Pancreas (tissue), 10 donors: ENCODE measurements around the gene TUBB4B. TPM values are rescaled to one million over a fixed set of nuclear protein-coding genes. Genes with fewer than 3 reads are reported as not detected.
A peak's percentile ranks its signal among the peaks of the same experiment; 100 is the strongest.
"Not testable (repeated sequence)": the region's sequence is repeated elsewhere in the genome, so short reads cannot be mapped to it uniquely, and the experiment has no call there.

Experiments
- ATAC-seq, 4 donors: fragments of 200-7000 bp; cut with Tn5 transposase; one replicate each; pipeline versions ENCODE4 v1.8.0 to v1.9.1; 2020; ENCODE audit warnings: mild to moderate bottlenecking in 4 of 4, moderate library complexity in 4 of 4
- DNase-seq, 6 donors: peaks; one replicate each; pipeline ENCODE4 v3.0.0-alpha.2; 2020
- FAIRE-seq: peaks from 2 replicates; lab custom pipeline; 2012; peaks lifted over from hg19 to GRCh38; lab: Jason Lieb, UNC
- H3K27ac ChIP-seq, 4 donors: fragments of 200-600 bp; sonication (generic); 1 replicate in 3 of 4; 2 replicates in 1 of 4; pipeline versions ENCODE4 v1.5.0 to v1.8.0; 2020
- H3K27me3 ChIP-seq, 4 donors: fragments of 200-600 bp; one replicate each; pipeline ENCODE4 v1.8.0; 2021
- H3K36me3 ChIP-seq, 3 donors: fragments of 200-600 bp; sonication (generic) in 1 of 3; one replicate each; pipeline versions ENCODE4 v1.5.0 to v1.8.0; 2020 to 2021
- H3K4me1 ChIP-seq, 3 donors: fragments of 200-600 bp; one replicate each; pipeline ENCODE4 v1.8.0; 2021
- H3K4me3 ChIP-seq, 4 donors: fragments of 200-600 bp; sonication (generic) in 2 of 4; one replicate each; pipeline versions ENCODE4 v1.5.0 to v1.8.0; 2020 to 2021
- H3K9me3 ChIP-seq, 4 donors: fragments of 200-600 bp; one replicate each; pipeline ENCODE4 v1.8.0; 2021
- whole genome bisulfite sequencing, 2 donors: extraction: QIAGEN DNeasy Blood & Tissue Kit; methylation state at CpG; one replicate each; pipeline ENCODE4 v1.1.7; 2013; 5-methylcytosine and 5-hydroxymethylcytosine counted together
- intact Hi-C, 3 donors: fragments of 100-400 bp; cut with DNase I; formaldehyde crosslinking; loops; one replicate each; pipeline versions ENCODE4 v1.11.1 to v1.14.2; 2022
- polyA plus RNA-seq, 2 donors: library from polyadenylated mRNA; stranded (reverse); fragments of 200-250 nt; gene quantifications; one replicate each; pipeline ENCODE4 v1.2.3, GENCODE V29; 2013
- total RNA-seq, 6 donors: library from RNA; stranded (reverse); fragmentation: NEBNext Ultra II Directional in 4 of 6; extraction: Animal tissue kit (Norgen Biotek cat#: 25700) in 4 of 6; gene quantifications; one replicate each; pipeline versions ENCODE4 v1.2.1 to v1.2.4, GENCODE V29; 2021 to 2023
- TF ChIP-seq, protein P1 (sequence below), 4 donors: fragments of 200-600 bp; sonication (generic) in 3 of 4; IDR thresholded peaks; one replicate each; pipeline versions ENCODE4 v1.5.0 to v1.8.0; 2021; ENCODE audit warnings: antibody characterized with exemption in 4 of 4
- donor health status: healthy with polysubstance abuse.
- donor health status: DM: no; HTN: no; CAD: no; lungs with moderate emphysema.
- donor health status: DM: no; HTN: no; CAD: no.
- donor health status: control.
- donor health status: control.
- donor health status: Bipolar disorder and iron deficiency.
- donor health status: DM: yes; HTN: yes; CAD: no.
- donor health status: DM: no; HTN: no; CAD: no.
- donor health status: DM: no; HTN: no; CAD: no.
- donor health status: DM: yes; HTN: yes; CAD: no.

The TUBB4B gene
- total and polyA plus RNA-seq, 8 donors: 40.9 to 143 (median 72.8) TPM

DNA sequence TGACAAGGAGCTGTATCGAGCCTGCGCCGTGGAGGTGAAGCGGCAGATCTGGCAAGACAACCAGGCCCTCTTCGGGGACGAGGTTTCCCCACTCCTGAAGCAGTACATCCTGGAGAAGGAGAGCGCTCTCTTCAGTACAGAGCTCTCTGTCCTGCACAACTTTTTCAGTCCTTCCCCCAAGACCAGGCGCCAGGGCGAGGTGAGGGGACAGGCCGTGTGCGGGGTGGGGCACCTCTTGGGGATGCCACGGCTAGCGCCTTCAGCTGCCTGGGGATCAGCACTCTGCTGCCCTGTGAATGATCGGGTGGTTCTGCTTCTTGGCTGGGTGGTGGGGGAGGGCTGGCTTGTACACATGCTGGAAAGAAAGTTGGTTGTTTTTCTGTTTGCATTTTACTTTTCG lies 15.8 kb downstream of the TUBB4B start:
- TF ChIP-seq, protein P1, sequence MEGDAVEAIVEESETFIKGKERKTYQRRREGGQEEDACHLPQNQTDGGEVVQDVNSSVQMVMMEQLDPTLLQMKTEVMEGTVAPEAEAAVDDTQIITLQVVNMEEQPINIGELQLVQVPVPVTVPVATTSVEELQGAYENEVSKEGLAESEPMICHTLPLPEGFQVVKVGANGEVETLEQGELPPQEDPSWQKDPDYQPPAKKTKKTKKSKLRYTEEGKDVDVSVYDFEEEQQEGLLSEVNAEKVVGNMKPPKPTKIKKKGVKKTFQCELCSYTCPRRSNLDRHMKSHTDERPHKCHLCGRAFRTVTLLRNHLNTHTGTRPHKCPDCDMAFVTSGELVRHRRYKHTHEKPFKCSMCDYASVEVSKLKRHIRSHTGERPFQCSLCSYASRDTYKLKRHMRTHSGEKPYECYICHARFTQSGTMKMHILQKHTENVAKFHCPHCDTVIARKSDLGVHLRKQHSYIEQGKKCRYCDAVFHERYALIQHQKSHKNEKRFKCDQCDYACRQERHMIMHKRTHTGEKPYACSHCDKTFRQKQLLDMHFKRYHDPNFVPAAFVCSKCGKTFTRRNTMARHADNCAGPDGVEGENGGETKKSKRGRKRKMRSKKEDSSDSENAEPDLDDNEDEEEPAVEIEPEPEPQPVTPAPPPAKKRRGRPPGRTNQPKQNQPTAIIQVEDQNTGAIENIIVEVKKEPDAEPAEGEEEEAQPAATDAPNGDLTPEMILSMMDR (IDR thresholded peaks at IDR 0.05): no peak
- ATAC-seq: no peak
- intact Hi-C loops: no loop called here
- no peak for DNase-seq
- Histone ChIP-seq H3K4me3 (no peak overlapping the region), H3K27me3 (no peaks in the 10 kb centered on the region), H3K9me3 (no peaks in the 10 kb centered on the region), H3K36me3 (no peaks in the 10 kb centered on the region), H3K4me1 (peaks cover 3 to 17% (median 10%) of the 10 kb centered on the region in 3 donors), H3K27ac (no peak overlapping the region)
- WGBS, 2 donors: 88 to 90% methylated on average over 15 of the region's 15 CpGs
- no peak for FAIRE-seq

DNA sequence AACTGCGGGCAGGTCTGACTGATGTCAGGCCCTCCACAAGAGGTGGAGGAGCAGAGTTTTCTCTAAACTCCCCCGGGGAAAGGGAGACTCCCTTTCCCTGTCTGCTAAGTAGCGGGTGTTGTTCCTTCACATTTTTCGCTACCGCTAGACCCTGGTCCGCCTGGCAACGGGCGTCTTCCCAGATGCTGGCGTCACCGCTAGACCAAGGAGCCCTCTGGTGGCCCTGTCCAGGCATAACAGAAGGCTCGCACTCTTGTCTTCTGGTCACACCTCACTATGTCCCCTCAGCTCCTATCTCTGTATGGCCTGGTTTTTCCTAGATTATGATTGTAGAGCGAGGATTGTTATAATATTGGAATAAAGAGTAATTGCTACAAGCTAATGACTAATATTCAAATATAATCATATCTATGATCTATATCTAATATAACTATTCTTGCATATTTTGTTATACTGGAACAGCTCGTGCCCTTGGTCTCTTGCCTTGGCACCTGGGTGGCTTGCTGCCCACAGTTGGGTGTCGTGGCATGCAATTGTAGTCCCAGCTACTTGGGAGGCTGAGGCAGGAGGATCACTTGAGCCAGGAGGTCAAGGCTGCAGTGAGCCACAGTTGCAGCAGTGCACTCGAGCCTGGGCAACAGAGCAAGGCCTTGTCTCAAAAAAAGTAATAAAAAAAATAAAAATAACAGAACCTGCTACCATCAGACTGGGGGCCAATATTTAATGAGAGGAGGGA lies 21.3 kb downstream of the TUBB4B start:
- FAIRE-seq, intact Hi-C loops, H3K36me3 ChIP-seq, H3K27me3 ChIP-seq, H3K4me1 ChIP-seq, H3K27ac ChIP-seq, H3K4me3 ChIP-seq, H3K9me3 ChIP-seq: not testable (repeated sequence)
- DNase-seq (peak in 3 of 6 donors; percentile 35 to 61 (median 54)), ATAC-seq (peak; percentile 33 to 47 (median 46))
- TF ChIP-seq, protein P1 (IDR thresholded peaks at IDR 0.05): peak; percentile 25 to 45 (median 36)
- 26 to 31% methylated on average over 14 to 15 of the region's 15 CpGs for WGBS, 2 donors

DNA sequence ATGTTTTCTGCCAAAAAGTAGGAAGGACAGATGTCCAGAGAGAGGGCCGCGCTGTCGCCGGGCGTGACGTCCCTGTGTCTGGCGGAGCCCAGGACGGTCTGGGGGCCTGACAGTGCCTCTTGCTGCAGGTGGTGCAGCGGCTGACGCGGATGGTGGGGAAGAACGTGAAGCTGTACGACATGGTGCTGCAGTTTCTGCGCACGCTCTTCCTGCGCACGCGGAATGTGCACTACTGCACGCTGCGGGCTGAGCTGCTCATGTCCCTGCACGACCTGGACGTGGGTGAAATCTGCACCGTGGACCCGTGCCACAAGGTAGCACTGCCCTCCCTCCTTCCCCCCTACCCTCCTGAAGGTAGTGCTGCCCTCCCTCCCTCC lies 21.8 kb downstream of the TUBB4B start:
- no peak for FAIRE-seq
- peak in 3 of 4 donors; percentile 8 to 15 (median 9) for ATAC-seq
- TF ChIP-seq, protein P1 (IDR thresholded peaks at IDR 0.05): no peak
- H3K9me3 ChIP-seq: no peaks in the 10 kb centered on the region
- 85 to 89% methylated on average over 24 of the region's 24 CpGs for WGBS, 2 donors
- H3K4me1 ChIP-seq: no peaks in the 10 kb centered on the region
- H3K27ac ChIP-seq: no peak overlapping the region
- no peaks in the 10 kb centered on the region for H3K27me3 ChIP-seq
- intact Hi-C loops: no loop called here
- peak in 2 of 6 donors; percentile 48 to 51 for DNase-seq
- peaks cover 0 to 5% (median 0%) of the 10 kb centered on the region in 3 donors for H3K36me3 ChIP-seq
- H3K4me3 ChIP-seq: no peak overlapping the region

DNA sequence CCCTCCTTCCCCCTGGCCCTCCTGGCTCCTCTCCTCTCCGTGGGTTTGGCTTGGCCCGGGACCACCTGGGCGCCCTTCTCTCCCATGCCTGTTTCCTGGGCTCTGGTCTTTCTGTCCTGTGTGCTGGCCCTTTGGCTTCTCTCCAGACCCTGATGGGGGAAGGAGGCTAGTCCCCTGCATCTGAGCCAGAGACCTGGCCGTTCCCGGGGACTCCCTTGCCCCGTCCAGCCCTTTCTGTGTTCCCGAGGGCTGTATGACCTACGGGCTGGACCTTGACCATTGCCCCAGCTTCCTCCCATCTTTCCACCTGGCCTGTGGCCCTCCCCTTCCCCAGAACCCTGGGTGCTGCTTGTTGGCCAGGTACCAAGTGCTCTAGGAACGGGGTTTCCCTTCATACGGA lies 22.4 kb downstream of the TUBB4B start:
- ATAC-seq (no peak), FAIRE-seq (no peak), DNase-seq (peak in 1 of 6 donors; percentile 42)
- Histone ChIP-seq H3K27ac (no peak overlapping the region), H3K9me3 (no peaks in the 10 kb centered on the region), H3K4me1 (peaks cover 2 to 3% (median 2%) of the 10 kb centered on the region in 3 donors), H3K27me3 (no peaks in the 10 kb centered on the region), H3K36me3 (peaks cover 0 to 5% (median 0%) of the 10 kb centered on the region in 3 donors), H3K4me3 (no peak overlapping the region)
- intact Hi-C loops: no loop called here
- 79 to 84% methylated on average over 10 of the region's 10 CpGs for WGBS, 2 donors
- TF ChIP-seq, protein P1 (IDR thresholded peaks at IDR 0.05): no peak

DNA sequence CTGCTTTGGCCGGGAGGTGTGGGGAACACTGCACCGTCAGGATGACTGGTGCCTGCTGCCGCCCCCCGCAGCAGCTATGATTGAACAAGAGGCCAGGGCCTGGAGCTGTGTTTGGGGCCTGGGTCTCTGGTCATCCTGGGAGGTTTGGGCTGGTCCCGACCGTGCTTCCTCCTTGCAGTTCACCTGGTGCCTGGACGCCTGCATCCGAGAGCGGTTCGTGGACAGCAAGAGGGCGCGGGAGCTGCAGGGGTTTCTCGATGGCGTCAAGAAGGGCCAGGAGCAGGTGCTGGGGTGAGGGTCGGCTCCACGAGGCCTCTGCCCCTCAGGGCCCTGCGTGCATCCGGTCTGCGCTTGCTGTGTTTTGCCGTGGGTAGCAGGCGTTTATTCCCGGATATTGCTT lies 23.0 kb downstream of the TUBB4B start:
- Histone ChIP-seq H3K9me3 (no peaks in the 10 kb centered on the region), H3K27ac (no peak overlapping the region), H3K36me3 (peaks cover 0 to 5% (median 0%) of the 10 kb centered on the region in 3 donors), H3K4me1 (peaks cover 7 to 8% (median 8%) of the 10 kb centered on the region in 3 donors), H3K4me3 (no peak overlapping the region), H3K27me3 (no peaks in the 10 kb centered on the region)
- intact Hi-C loops: no loop called here
- DNase-seq: peak in 1 of 6 donors; percentile 23
- no peak for ATAC-seq
- FAIRE-seq: no peak
- WGBS, 2 donors: 93 to 94% methylated on average over 22 of the region's 22 CpGs
- TF ChIP-seq, protein P1 (IDR thresholded peaks at IDR 0.05): no peak
